Measurements from ENCODE around the gene CAMKV. TPM values are rescaled to one million over a fixed set of nuclear protein-coding genes. Genes with fewer than 3 reads are reported as not detected.

CAMKV gene
- total RNA-seq, 4 donors from 2014 or later, result not detected

- no peak overlapping the region for H3K4me3 ChIP-seq
- H3K27me3 ChIP-seq, result peaks cover 0 to 53% of the 10 kb centered on the region in 2 donors
- peaks cover 0 to 14% (median 11%) of the 10 kb centered on the region in 4 donors for H3K4me1 ChIP-seq
- 73 to 91% methylated on average over 1 of the region's 1 CpG for WGBS, 2 donors
- no peak for DNase-seq (ENCODE audit: low spot score in 2 of 2)
- TF ChIP-seq POLR2A (IDR thresholded peaks at IDR 0.05) (no peak), EP300 (IDR thresholded peaks at IDR 0.05) (no peak), CTCF (IDR thresholded peaks at IDR 0.05) (no peak)
- no peaks in the 10 kb centered on the region for H3K9me3 ChIP-seq
- H3K36me3 ChIP-seq, result no peaks in the 10 kb centered on the region
- H3K27ac ChIP-seq, result no peak overlapping the region
These were observed 2.3 kb downstream of the CAMKV start for GRCh38 chr3:49867400-49867799.

- no peak for DNase-seq (ENCODE audit: low spot score in 2 of 2)
- peaks cover 0 to 51% of the 10 kb centered on the region in 2 donors for H3K27me3 ChIP-seq
- peaks cover 0 to 14% (median 11%) of the 10 kb centered on the region in 4 donors for H3K4me1 ChIP-seq
- H3K9me3 ChIP-seq, result no peaks in the 10 kb centered on the region
- no peak for TF ChIP-seq CTCF (IDR thresholded peaks at IDR 0.05)
- H3K4me3 ChIP-seq, result no peak overlapping the region
- H3K36me3 ChIP-seq, result no peaks in the 10 kb centered on the region
- H3K27ac ChIP-seq, result no peak overlapping the region
- 51 to 64% methylated on average over 7 of the region's 7 CpGs for WGBS, 2 donors
These were observed 4.4 kb downstream of the CAMKV start for GRCh38 chr3:49865198-49865784.

GRCh38 chr3:49864505-49864904, 5.2 kb downstream of the CAMKV start:
- no peaks in the 10 kb centered on the region for H3K36me3 ChIP-seq
- H3K27me3 ChIP-seq, result peaks cover 0 to 43% of the 10 kb centered on the region in 2 donors
- WGBS, 2 donors, result 38 to 64% methylated on average over 2 to 5 of the region's 5 CpGs
- H3K9me3 ChIP-seq, result no peaks in the 10 kb centered on the region
- TF ChIP-seq CTCF (IDR thresholded peaks at IDR 0.05), result no peak
- TF ChIP-seq POLR2A (IDR thresholded peaks at IDR 0.05), result no peak
- no peak for TF ChIP-seq EP300 (IDR thresholded peaks at IDR 0.05)
- H3K27ac ChIP-seq, result no peak overlapping the region
- no peak overlapping the region for H3K4me3 ChIP-seq
- peaks cover 0 to 8% (median 6%) of the 10 kb centered on the region in 4 donors for H3K4me1 ChIP-seq
- DNase-seq (ENCODE audit: low spot score in 2 of 2), result no peak

GRCh38 chr3:49859576-49860305, 10.0 kb downstream of the CAMKV start:
- TF ChIP-seq EP300 (IDR thresholded peaks at IDR 0.05) (no peak), CTCF (IDR thresholded peaks at IDR 0.05) (no peak), POLR2A (IDR thresholded peaks at IDR 0.05) (no peak)
- Histone ChIP-seq H3K9me3 (no peaks in the 10 kb centered on the region), H3K27me3 (peaks cover 0 to 16% of the 10 kb centered on the region in 2 donors), H3K4me1 (peaks cover 0 to 15% (median 9%) of the 10 kb centered on the region in 4 donors), H3K27ac (no peak overlapping the region), H3K36me3 (no peaks in the 10 kb centered on the region), H3K4me3 (no peak overlapping the region)
- no peak for DNase-seq (ENCODE audit: low spot score in 2 of 2)
- WGBS, 2 donors, result 79 to 88% methylated on average over 12 of the region's 12 CpGs

Data from tibial nerve (tissue), 4 donors.